ENCODE results near the gene CYSTM1. TPM values are rescaled to one million over a fixed set of nuclear protein-coding genes. Genes with fewer than 3 reads are reported as not detected.

The CYSTM1 gene, protein sequence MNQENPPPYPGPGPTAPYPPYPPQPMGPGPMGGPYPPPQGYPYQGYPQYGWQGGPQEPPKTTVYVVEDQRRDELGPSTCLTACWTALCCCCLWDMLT
- total RNA-seq = 51.6 TPM

GRCh38 chr5:140174465-140175366, at the start of gene CYSTM1:
Gene CYSTM1, plus strand, starts transcription at chr5:140175188. Its CDS starts 19,278 bp downstream, at chr5:140194466.
- Histone ChIP-seq H3K4me3 (peak within 1 kb of the TSS; percentile 87 to 95), H3K36me3 (no peaks in the 10 kb centered on the region), H3K9me3 (no peaks in the 10 kb centered on the region), H3K27ac (peak within 1 kb of the TSS; percentile 98), H3K27me3 (no peaks in the 10 kb centered on the region), H3K4me1 (peaks cover 29% of the 10 kb centered on the region)
- TF ChIP-seq CTCF (IDR thresholded peaks at IDR 0.05) = no peak
- TF ChIP-seq POLR2A (IDR thresholded peaks at IDR 0.05) = peak in 1 of 2 donors; percentile 64
- peak; percentile 80 to 98 for TF ChIP-seq POLR2AphosphoS5 (IDR thresholded peaks at IDR 0.05; ENCODE audit: insufficient read depth in 1 of 2, low read depth in 1 of 2)
- peak in 1 of 2 donors; percentile 99 for DNase-seq (ENCODE audit: extremely low spot score in 2 of 2)
- intact Hi-C loops (cut with DNase I) = no loop called here

DNA sequence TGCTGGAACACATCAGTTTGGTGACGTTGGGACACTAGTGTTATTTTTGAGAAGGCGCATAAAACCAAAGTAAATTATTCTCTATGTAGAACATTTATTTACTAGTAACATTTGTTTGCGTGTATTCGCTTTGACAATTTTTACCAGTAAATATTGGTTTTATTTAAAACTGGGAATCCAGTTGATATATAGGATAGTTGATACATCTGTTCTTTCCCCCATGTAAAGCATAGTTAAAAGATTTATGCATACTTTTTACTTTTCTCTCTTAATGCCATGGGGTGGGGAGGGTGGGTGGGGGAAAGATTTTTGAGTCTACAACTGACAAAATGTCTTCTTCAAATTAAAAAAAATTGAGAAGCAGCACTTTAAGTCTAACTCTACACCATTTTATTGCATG, 49.4 kb upstream of the CYSTM1 start, which contains the start of gene IGIP:
IGIP (plus strand) TSS at position 301 of the 400 bp plus-strand sequence. CDS start 2,540 bp downstream, outside the sequence.
- H3K36me3 ChIP-seq = no peaks in the 10 kb centered on the region
- H3K4me3 ChIP-seq = no peak within 1 kb of the TSS
- intact Hi-C loops (cut with DNase I) = no loop called here
- TF ChIP-seq POLR2A (IDR thresholded peaks at IDR 0.05) (no peak), CTCF (IDR thresholded peaks at IDR 0.05) (no peak), POLR2AphosphoS5 (IDR thresholded peaks at IDR 0.05; ENCODE audit: insufficient read depth in 1 of 2, low read depth in 1 of 2) (no peak)
- H3K27ac ChIP-seq = no peak within 1 kb of the TSS
- no peak for DNase-seq (ENCODE audit: extremely low spot score in 2 of 2)
- no peaks in the 10 kb centered on the region for H3K9me3 ChIP-seq
- no peaks in the 10 kb centered on the region for H3K27me3 ChIP-seq
- H3K4me1 ChIP-seq = peaks cover 13% of the 10 kb centered on the region

DNA sequence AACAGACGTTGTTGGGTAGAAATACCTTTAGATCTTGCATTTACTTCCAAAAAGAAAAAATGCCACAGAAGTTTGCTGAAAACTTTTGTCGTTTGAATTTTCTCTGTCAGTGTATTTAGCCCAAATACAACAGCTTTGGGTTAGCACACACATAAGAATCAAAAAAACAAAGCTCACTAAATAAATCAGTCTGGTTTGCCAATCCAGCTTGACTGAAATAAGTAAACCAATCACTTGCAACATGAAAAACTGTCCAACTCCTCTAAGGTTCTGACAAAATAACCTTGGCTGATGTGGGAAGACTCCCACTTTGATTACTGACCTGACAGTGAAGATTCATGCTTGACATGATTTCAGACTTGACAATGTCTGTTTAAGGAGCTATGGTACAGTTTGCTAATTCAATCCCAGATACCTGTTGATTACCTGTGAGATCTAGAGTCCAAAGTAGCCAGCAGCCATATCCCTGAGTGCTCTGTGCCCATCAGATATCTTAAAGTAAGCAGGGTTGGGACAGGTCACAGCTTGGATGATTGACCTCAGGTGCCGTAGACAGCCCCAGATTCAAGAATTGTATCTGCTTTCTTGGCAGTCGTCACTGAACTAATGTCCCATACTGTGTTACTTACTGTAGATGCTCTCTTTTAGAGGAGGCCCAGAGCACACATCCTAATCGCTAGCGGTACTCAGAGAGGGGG, 48.5 kb upstream of the CYSTM1 start:
- Histone ChIP-seq H3K9me3 (no peaks in the 10 kb centered on the region), H3K4me3 (no peak overlapping the region), H3K27ac (no peak overlapping the region), H3K27me3 (no peaks in the 10 kb centered on the region), H3K4me1 (peaks cover 17% of the 10 kb centered on the region), H3K36me3 (no peaks in the 10 kb centered on the region)
- no peak for TF ChIP-seq POLR2AphosphoS5 (IDR thresholded peaks at IDR 0.05; ENCODE audit: insufficient read depth in 1 of 2, low read depth in 1 of 2)
- no peak for TF ChIP-seq CTCF (IDR thresholded peaks at IDR 0.05)
- TF ChIP-seq POLR2A (IDR thresholded peaks at IDR 0.05) = no peak
- intact Hi-C loops (cut with DNase I) = no loop called here
- DNase-seq (ENCODE audit: extremely low spot score in 2 of 2) = no peak

GRCh38 chr5:140128376-140128775, 46.6 kb upstream of the CYSTM1 start:
- intact Hi-C loops (cut with DNase I) = no loop called here
- TF ChIP-seq POLR2A (IDR thresholded peaks at IDR 0.05) = no peak
- TF ChIP-seq POLR2AphosphoS5 (IDR thresholded peaks at IDR 0.05; ENCODE audit: insufficient read depth in 1 of 2, low read depth in 1 of 2) = no peak
- TF ChIP-seq CTCF (IDR thresholded peaks at IDR 0.05) = no peak

More at GRCh38 chr5:140128376-140128775, 46.6 kb upstream of the CYSTM1 start:
- no peak overlapping the region for H3K4me3 ChIP-seq
- H3K27me3 ChIP-seq = no peaks in the 10 kb centered on the region
- H3K36me3 ChIP-seq = no peaks in the 10 kb centered on the region
- no peak overlapping the region for H3K27ac ChIP-seq
- no peaks in the 10 kb centered on the region for H3K9me3 ChIP-seq
- no peak for DNase-seq (ENCODE audit: extremely low spot score in 2 of 2)
- H3K4me1 ChIP-seq = peaks cover 33% of the 10 kb centered on the region
